HL-60/S4 treated with retinoic acid at 250 ng/mL for 4 days and 3 days (cell line): ENCODE results near the gene HARBI1.
"Not testable (repeated sequence)": the region's sequence is repeated elsewhere in the genome, so short reads cannot be mapped to it uniquely, and the experiment has no call there.

Source experiments
- in situ Hi-C: fragments of 300-500 bp; cut with MboI; formaldehyde crosslinking; loops from 2 replicates; pipeline ENCODE4 v1.7.0; 2022; ENCODE audit warnings: low sequenced_read_pairs

Gene HARBI1

GRCh38 chr11:46597609-46598219, 19.3 kb downstream of the HARBI1 start:
- in situ Hi-C loops: no loop called here

- in situ Hi-C loops: no loop called here
Measured at GRCh38 chr11:46597155-46597554, 19.9 kb downstream of the HARBI1 start.

GRCh38 chr11:46594785-46595184, 22.2 kb downstream of the HARBI1 start:
- in situ Hi-C loops: no loop called here

GRCh38 chr11:46594374-46594700, 22.7 kb downstream of the HARBI1 start:
- in situ Hi-C loops: no loop called here

GRCh38 chr11:46593550-46594373, 23.3 kb downstream of the HARBI1 start, which contains the start of gene AMBRA1:
TSS of gene AMBRA1 (minus strand) at chr11:46594023. CDS start at chr11:46548380, 45,643 bp downstream.
- in situ Hi-C loops: no loop called here

GRCh38 chr11:46590740-46591605, 26.1 kb downstream of the HARBI1 start:
- in situ Hi-C loops: no loop called here

GRCh38 chr11:46588915-46589314, 28.1 kb downstream of the HARBI1 start:
- in situ Hi-C loops: no loop called here

- in situ Hi-C loops: no loop called here
Measured at GRCh38 chr11:46588131-46588530, 28.9 kb downstream of the HARBI1 start.

GRCh38 chr11:46583513-46583912, 33.5 kb downstream of the HARBI1 start:
- in situ Hi-C loops: not testable (repeated sequence)

- in situ Hi-C loops: no loop called here
Measured at GRCh38 chr11:46582588-46582987, 34.4 kb downstream of the HARBI1 start.

- in situ Hi-C loops: no loop called here
Measured at GRCh38 chr11:46577058-46577457, 40.0 kb downstream of the HARBI1 start.

GRCh38 chr11:46574656-46575055, 42.4 kb downstream of the HARBI1 start:
- in situ Hi-C loops: no loop called here

- in situ Hi-C loops: no loop called here
Measured at GRCh38 chr11:46570790-46571398, 46.1 kb downstream of the HARBI1 start.

GRCh38 chr11:46565232-46565840, 51.7 kb downstream of the HARBI1 start:
- in situ Hi-C loops: no loop called here

GRCh38 chr11:46564459-46564858, 52.6 kb downstream of the HARBI1 start:
- in situ Hi-C loops: no loop called here

- in situ Hi-C loops: no loop called here
Measured at GRCh38 chr11:46562527-46562926, 54.5 kb downstream of the HARBI1 start.

- in situ Hi-C loops: no loop called here
Measured at GRCh38 chr11:46560300-46560991, 56.6 kb downstream of the HARBI1 start.

- in situ Hi-C loops: no loop called here
Measured at GRCh38 chr11:46559815-46560214, 57.2 kb downstream of the HARBI1 start.

- in situ Hi-C loops: no loop called here
Measured at GRCh38 chr11:46557684-46558151, 59.3 kb downstream of the HARBI1 start.
